Caco-2 (cell line): ENCODE data around the gene PPARG. TPM values are rescaled to one million over a fixed set of nuclear protein-coding genes. Genes with fewer than 3 reads are reported as not detected.

Source experiments
- BruUV-seq: library from RNA; stranded (reverse); fragments of 400-500 nt; replicated peaks from 2 replicates; lab custom pipeline; 2021; lab: Mats Ljungman, UMichigan
- CTCF ChIA-PET: fragments of 300-600 bp; sonication (Branson Sonifier 250); formaldehyde crosslinking; loops from one replicate; lab custom pipeline; 2022; ENCODE audit warnings: antibody characterized with exemption; lab: Charles Lee
- POLR2A ChIA-PET: fragments of 300-600 bp; sonication (Branson Sonifier 250); formaldehyde crosslinking; loops from one replicate; lab custom pipeline; 2022; ENCODE audit warnings: antibody characterized with exemption; lab: Charles Lee
- DNase-seq, 2 experiments: peaks; one replicate each; pipeline versions ENCODE4 v3.0.0 to v3.0.0-alpha.2; 2020 to 2022
- H3K27me3 ChIP-seq: replicated peaks from 2 replicates; pipeline ENCODE4 v1.6.0; 2011; ENCODE audit warnings: low read length; ENCODE audit not compliant: control insufficient read depth, insufficient read depth
- H3K36me3 ChIP-seq: 2 replicates; pipeline ENCODE4 v1.5.1; 2011; ENCODE audit warnings: low read length; ENCODE audit not compliant: control insufficient read depth, insufficient read depth
- H3K4me1 ChIP-seq: fragments of 250-450 bp; sonication (Bioruptor Pico); 2 replicates; pipeline ENCODE4 v1.5.1; 2020; ENCODE audit warnings: mild to moderate bottlenecking
- H3K4me3 ChIP-seq: 2 replicates; pipeline ENCODE4 v1.5.1; 2011; ENCODE audit warnings: low read depth, mild to moderate bottlenecking, control low read depth, low read length
- H3K9me3 ChIP-seq: fragments of 250-450 bp; sonication (Bioruptor Pico); 2 replicates; pipeline ENCODE4 v1.5.1; 2020; ENCODE audit warnings: mild to moderate bottlenecking, moderate library complexity
- H3K27ac Mint-ChIP-seq: one replicate; pipeline ENCODE4 v1.8.0; 2022; ENCODE audit warnings: mixed read lengths; ENCODE audit not compliant: unreplicated experiment
- H3K27me3 Mint-ChIP-seq: one replicate; pipeline ENCODE4 v1.8.0; 2022; ENCODE audit warnings: mixed read lengths; ENCODE audit not compliant: insufficient read depth, unreplicated experiment
- H3K36me3 Mint-ChIP-seq: one replicate; pipeline ENCODE4 v1.8.0; 2022; ENCODE audit warnings: mild to moderate bottlenecking, mixed read lengths; ENCODE audit not compliant: insufficient read depth, unreplicated experiment
- H3K4me1 Mint-ChIP-seq: one replicate; pipeline ENCODE4 v1.8.0; 2022; ENCODE audit warnings: low read depth, mixed read lengths; ENCODE audit not compliant: unreplicated experiment
- H3K4me3 Mint-ChIP-seq: one replicate; pipeline ENCODE4 v1.8.0; 2022; ENCODE audit warnings: mild to moderate bottlenecking, moderate library complexity, mixed read lengths; ENCODE audit not compliant: unreplicated experiment
- H3K9me3 Mint-ChIP-seq: one replicate; pipeline ENCODE4 v1.8.0; 2022; ENCODE audit warnings: mixed read lengths; ENCODE audit not compliant: unreplicated experiment
- intact Hi-C: fragments of 100-400 bp; cut with micrococcal nuclease; formaldehyde crosslinking; loops from one replicate; pipeline ENCODE4 v1.10.0; 2022; ENCODE audit not compliant: unreplicated experiment
- total RNA-seq: library from RNA; stranded (reverse); gene quantifications from 2 replicates; pipeline ENCODE4 v1.2.3, GENCODE V29; 2022
- TF ChIP-seq, protein P1 (sequence below), 2 experiments: fragments of 200-600 bp in 1 of 2; IDR thresholded peaks; 1 replicate in 1 of 2; 2 replicates in 1 of 2; pipeline versions ENCODE4 v1.5.1 to v1.8.0; 2011 to 2022; ENCODE audit warnings: antibody characterized with exemption in 1 of 2, control low read depth in 1 of 2, inconsistent platforms in 1 of 2, low read depth in 1 of 2, low read length in 1 of 2, mild to moderate bottlenecking in 1 of 2, moderate library complexity in 1 of 2; ENCODE audit not compliant: insufficient read depth in 1 of 2, severe bottlenecking in 1 of 2, unreplicated experiment in 1 of 2

Gene PPARG
- total RNA-seq, 1 experiment from 2014 or later, result 15.6 TPM

DNA sequence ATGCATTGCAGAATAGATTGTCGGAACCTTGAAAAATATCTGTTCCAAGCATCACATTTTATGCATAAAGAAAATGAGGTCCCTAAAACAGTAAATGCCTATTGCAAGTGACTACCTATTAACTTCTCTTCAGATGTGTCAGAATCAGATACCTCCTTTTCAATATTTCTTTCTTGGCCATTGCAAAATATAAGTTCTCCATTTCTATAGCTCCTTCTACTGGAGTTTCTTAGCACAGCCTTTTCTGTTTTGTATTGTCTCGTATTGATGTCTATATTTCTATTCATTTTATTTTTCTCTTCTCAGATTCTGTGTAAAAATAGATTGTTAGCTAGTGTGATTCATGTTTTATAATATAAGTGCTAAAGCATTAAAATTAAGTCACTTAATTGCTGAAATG is 63.4 kb downstream of the PPARG start:
- Histone ChIP-seq H3K36me3 (no peaks in the 10 kb centered on the region), H3K9me3 (no peaks in the 10 kb centered on the region), H3K4me3 (no peak overlapping the region), H3K4me1 (peaks cover 48% of the 10 kb centered on the region), H3K27me3 (no peaks in the 10 kb centered on the region)
- ChIA-PET POLR2A (no interaction called here), CTCF (no interaction called here)
- Mint-ChIP-seq H3K27ac (no peak overlapping the region), H3K36me3 (no peaks in the 10 kb centered on the region), H3K27me3 (no peaks in the 10 kb centered on the region), H3K4me3 (no peak overlapping the region), H3K4me1 (peaks cover 15% of the 10 kb centered on the region), H3K9me3 (no peaks in the 10 kb centered on the region)
- TF ChIP-seq, protein P1, sequence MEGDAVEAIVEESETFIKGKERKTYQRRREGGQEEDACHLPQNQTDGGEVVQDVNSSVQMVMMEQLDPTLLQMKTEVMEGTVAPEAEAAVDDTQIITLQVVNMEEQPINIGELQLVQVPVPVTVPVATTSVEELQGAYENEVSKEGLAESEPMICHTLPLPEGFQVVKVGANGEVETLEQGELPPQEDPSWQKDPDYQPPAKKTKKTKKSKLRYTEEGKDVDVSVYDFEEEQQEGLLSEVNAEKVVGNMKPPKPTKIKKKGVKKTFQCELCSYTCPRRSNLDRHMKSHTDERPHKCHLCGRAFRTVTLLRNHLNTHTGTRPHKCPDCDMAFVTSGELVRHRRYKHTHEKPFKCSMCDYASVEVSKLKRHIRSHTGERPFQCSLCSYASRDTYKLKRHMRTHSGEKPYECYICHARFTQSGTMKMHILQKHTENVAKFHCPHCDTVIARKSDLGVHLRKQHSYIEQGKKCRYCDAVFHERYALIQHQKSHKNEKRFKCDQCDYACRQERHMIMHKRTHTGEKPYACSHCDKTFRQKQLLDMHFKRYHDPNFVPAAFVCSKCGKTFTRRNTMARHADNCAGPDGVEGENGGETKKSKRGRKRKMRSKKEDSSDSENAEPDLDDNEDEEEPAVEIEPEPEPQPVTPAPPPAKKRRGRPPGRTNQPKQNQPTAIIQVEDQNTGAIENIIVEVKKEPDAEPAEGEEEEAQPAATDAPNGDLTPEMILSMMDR (IDR thresholded peaks at IDR 0.05; ENCODE audit: insufficient read depth in 1 of 2, low read depth in 1 of 2, low read length in 1 of 2, severe bottlenecking in 1 of 2, unreplicated experiment in 1 of 2), result no peak
- no TSS peak for BruUV-seq
- intact Hi-C loops, result loop anchor here (2.0 kb wide), 1 partner anchor 213 kb away; no protein-coding TSS in a partner anchor
- no peak for DNase-seq

DNA sequence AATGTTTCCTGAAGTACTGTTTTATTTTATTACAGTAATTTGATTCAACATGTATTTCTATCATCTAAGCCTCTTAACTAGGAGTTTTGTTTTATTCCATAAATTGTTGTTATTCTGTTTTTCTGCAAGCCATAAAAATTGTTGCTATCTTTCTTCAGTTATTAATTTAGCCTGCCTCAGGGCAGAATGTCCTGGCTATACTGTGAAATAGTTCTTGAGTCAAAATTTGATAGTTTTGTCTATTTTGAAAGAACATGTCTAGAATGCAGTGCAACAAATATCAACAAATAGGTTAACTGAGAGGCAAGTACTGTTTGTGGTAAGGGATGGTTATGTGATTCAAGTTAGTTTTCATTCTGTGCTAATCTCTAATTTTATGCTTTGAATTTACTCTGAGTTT is 63.9 kb downstream of the PPARG start:
- H3K27me3 ChIP-seq, result no peaks in the 10 kb centered on the region
- TF ChIP-seq, protein P1 (IDR thresholded peaks at IDR 0.05; ENCODE audit: insufficient read depth in 1 of 2, low read depth in 1 of 2, low read length in 1 of 2, severe bottlenecking in 1 of 2, unreplicated experiment in 1 of 2), result no peak
- H3K4me3 ChIP-seq, result no peak overlapping the region
- H3K4me3 Mint-ChIP-seq, result no peak overlapping the region
- H3K4me1 Mint-ChIP-seq, result peaks cover 20% of the 10 kb centered on the region
- no peaks in the 10 kb centered on the region for H3K9me3 Mint-ChIP-seq
- H3K4me1 ChIP-seq, result peaks cover 48% of the 10 kb centered on the region
- ChIA-PET POLR2A (no interaction called here), CTCF (no interaction called here)
- intact Hi-C loops, result loop anchor here (2.0 kb wide), 1 partner anchor 214 kb away; no protein-coding TSS in a partner anchor
- H3K36me3 ChIP-seq, result no peaks in the 10 kb centered on the region
- no peak overlapping the region for H3K27ac Mint-ChIP-seq
- H3K9me3 ChIP-seq, result no peaks in the 10 kb centered on the region
- BruUV-seq, result no TSS peak
- no peaks in the 10 kb centered on the region for H3K36me3 Mint-ChIP-seq
- H3K27me3 Mint-ChIP-seq, result no peaks in the 10 kb centered on the region
- DNase-seq, result no peak

DNA sequence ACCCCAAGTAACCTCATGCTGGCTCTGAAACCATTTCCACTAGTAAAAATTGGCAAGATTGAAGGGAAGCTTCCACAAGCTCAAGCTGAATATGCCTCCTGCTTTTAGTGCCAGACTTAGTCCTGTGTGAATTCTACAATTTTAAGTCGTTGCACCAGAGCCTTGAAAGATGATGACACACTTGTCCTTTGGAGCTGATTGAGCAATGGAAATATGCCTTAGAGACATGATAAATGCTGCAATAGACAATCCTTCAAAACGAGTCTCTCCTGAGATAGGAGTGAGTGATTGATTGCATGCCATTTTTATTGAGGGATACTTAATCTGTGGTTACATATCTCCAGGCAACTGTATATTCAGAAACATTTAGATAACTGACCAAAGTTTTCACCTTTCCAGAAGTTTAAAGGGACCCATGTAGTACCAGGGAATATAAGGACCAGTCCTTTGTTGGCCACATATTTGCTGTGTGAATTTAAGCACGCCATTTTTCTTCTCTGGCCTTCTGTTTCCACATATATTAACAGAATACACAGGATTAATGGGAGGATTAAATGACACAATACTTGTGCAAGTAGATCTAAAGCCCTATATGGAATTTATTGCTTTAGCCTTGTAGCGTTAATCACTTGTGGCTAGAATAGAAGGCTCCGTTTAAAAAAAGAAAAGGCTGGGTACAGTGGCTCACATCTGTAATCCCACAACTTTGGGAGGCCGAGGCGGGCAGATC is 65.1 kb downstream of the PPARG start:
- Histone ChIP-seq H3K4me1 (peaks cover 48% of the 10 kb centered on the region), H3K27me3 (no peaks in the 10 kb centered on the region), H3K36me3 (no peaks in the 10 kb centered on the region), H3K9me3 (no peaks in the 10 kb centered on the region), H3K4me3 (no peak overlapping the region)
- ChIA-PET CTCF (no interaction called here), POLR2A (no interaction called here)
- Mint-ChIP-seq H3K36me3 (peaks cover 2% of the 10 kb centered on the region), H3K27ac (no peak overlapping the region), H3K4me1 (peaks cover 20% of the 10 kb centered on the region), H3K4me3 (no peak overlapping the region), H3K9me3 (no peaks in the 10 kb centered on the region), H3K27me3 (no peaks in the 10 kb centered on the region)
- DNase-seq, result peak; percentile 36 to 70
- intact Hi-C loops, result loop anchor here (1.0 to 2.0 kb wide), 4 partner anchors 32 to 215 kb away; no protein-coding TSS in a partner anchor
- TF ChIP-seq, protein P1 (IDR thresholded peaks at IDR 0.05; ENCODE audit: insufficient read depth in 1 of 2, low read depth in 1 of 2, low read length in 1 of 2, severe bottlenecking in 1 of 2, unreplicated experiment in 1 of 2), result no peak
- no TSS peak for BruUV-seq
